ENCODE results near the gene UBE2E3. TPM values are rescaled to one million over a fixed set of nuclear protein-coding genes. Genes with fewer than 3 reads are reported as not detected.
A peak's percentile ranks its signal among the peaks of the same experiment; 100 is the strongest.

UBE2E3 gene
- total RNA-seq, 4 donors from 2014 or later: 20.2 to 69.9 (median 65.4) TPM

- in situ Hi-C loops (cut with MboI; ENCODE audit: low pct_ligation_motif_present in 1 of 4, low pct_unique_long_range_greater_than_20kb in 1 of 4, low sequenced_read_pairs in 3 of 4) (no loop called here), intact Hi-C loops (cut with DNase I; ENCODE audit: low total_unique reads) (no loop called here)
- Histone ChIP-seq H3K27ac (no peak overlapping the region), H3K4me3 (no peak overlapping the region), H3K27me3 (no peaks in the 10 kb centered on the region), H3K36me3 (no peaks in the 10 kb centered on the region), H3K9me3 (no peaks in the 10 kb centered on the region), H3K4me1 (peaks cover 0 to 35% (median 3%) of the 10 kb centered on the region in 4 donors)
- no peak for DNase-seq
- 80 to 88% methylated on average over 4 of the region's 4 CpGs for WGBS, 2 donors (ENCODE audit: low coverage in 1 of 2)
- no peak for TF ChIP-seq POLR2AphosphoS5 (IDR thresholded peaks at IDR 0.05)
- TF ChIP-seq CTCF (IDR thresholded peaks at IDR 0.05): no peak
Observed at GRCh38 chr2:181007086-181007837, 26.9 kb downstream of the UBE2E3 start.

GRCh38 chr2:181008407-181008806 is 28.0 kb downstream of the UBE2E3 start:
- intact Hi-C loops (cut with DNase I; ENCODE audit: low total_unique reads): no loop called here
- Histone ChIP-seq H3K36me3 (no peaks in the 10 kb centered on the region), H3K4me1 (peaks cover 0 to 26% (median under 1%) of the 10 kb centered on the region in 4 donors), H3K27ac (no peak overlapping the region), H3K9me3 (no peaks in the 10 kb centered on the region), H3K4me3 (no peak overlapping the region), H3K27me3 (no peaks in the 10 kb centered on the region)
- in situ Hi-C loops (cut with MboI; ENCODE audit: low pct_ligation_motif_present in 1 of 4, low pct_unique_long_range_greater_than_20kb in 1 of 4, low sequenced_read_pairs in 3 of 4): no loop called here
- TF ChIP-seq CTCF (IDR thresholded peaks at IDR 0.05): no peak
- TF ChIP-seq EP300 (IDR thresholded peaks at IDR 0.05; ENCODE audit: low read depth): no peak
- TF ChIP-seq POLR2AphosphoS5 (IDR thresholded peaks at IDR 0.05): no peak
- no peak for TF ChIP-seq POLR2A (IDR thresholded peaks at IDR 0.05)
- peak; percentile 12 for DNase-seq
- WGBS, 2 donors (ENCODE audit: low coverage in 1 of 2): 20 to 42% methylated on average over 1 to 3 of the region's 3 CpGs

- in situ Hi-C loops (cut with MboI; ENCODE audit: low pct_ligation_motif_present in 1 of 4, low pct_unique_long_range_greater_than_20kb in 1 of 4, low sequenced_read_pairs in 3 of 4) (no loop called here), intact Hi-C loops (cut with DNase I; ENCODE audit: low total_unique reads) (no loop called here)
- Histone ChIP-seq H3K4me3 (no peak overlapping the region), H3K36me3 (no peaks in the 10 kb centered on the region), H3K27me3 (no peaks in the 10 kb centered on the region), H3K9me3 (no peaks in the 10 kb centered on the region), H3K4me1 (peaks cover 0 to 14% (median 3%) of the 10 kb centered on the region in 4 donors), H3K27ac (no peak overlapping the region)
- TF ChIP-seq EP300 (IDR thresholded peaks at IDR 0.05; ENCODE audit: low read depth): no peak
- no peak for TF ChIP-seq POLR2AphosphoS5 (IDR thresholded peaks at IDR 0.05)
- TF ChIP-seq POLR2A (IDR thresholded peaks at IDR 0.05): no peak
- TF ChIP-seq CTCF (IDR thresholded peaks at IDR 0.05): no peak
- no peak for DNase-seq
- 100% methylated on average over 1 of the region's 1 CpG for WGBS, 2 donors (ENCODE audit: low coverage in 1 of 2)
Observed at GRCh38 chr2:181021199-181021789, 40.9 kb downstream of the UBE2E3 start.

- no peaks in the 10 kb centered on the region for H3K9me3 ChIP-seq
- 77 to 89% methylated on average over 3 of the region's 3 CpGs for WGBS, 2 donors (ENCODE audit: low coverage in 1 of 2)
- H3K4me3 ChIP-seq: no peak overlapping the region
- no peaks in the 10 kb centered on the region for H3K36me3 ChIP-seq
- H3K27ac ChIP-seq: no peak overlapping the region
- no peaks in the 10 kb centered on the region for H3K27me3 ChIP-seq
- peaks cover 0 to 11% (median 3%) of the 10 kb centered on the region in 4 donors for H3K4me1 ChIP-seq
- DNase-seq: no peak
- no peak for TF ChIP-seq CTCF (IDR thresholded peaks at IDR 0.05)
- TF ChIP-seq POLR2A (IDR thresholded peaks at IDR 0.05): no peak
- no peak for TF ChIP-seq POLR2AphosphoS5 (IDR thresholded peaks at IDR 0.05)
- TF ChIP-seq EP300 (IDR thresholded peaks at IDR 0.05; ENCODE audit: low read depth): no peak
- in situ Hi-C loops (cut with MboI; ENCODE audit: low pct_ligation_motif_present in 1 of 4, low pct_unique_long_range_greater_than_20kb in 1 of 4, low sequenced_read_pairs in 3 of 4) (no loop called here), intact Hi-C loops (cut with DNase I; ENCODE audit: low total_unique reads) (no loop called here)
Observed at GRCh38 chr2:181022652-181023051, 42.2 kb downstream of the UBE2E3 start.
